IMR-90 (cell line): ENCODE measurements around the gene ZNF445. TPM values are rescaled to one million over a fixed set of nuclear protein-coding genes. Genes with fewer than 3 reads are reported as not detected.

Experiments
- ATAC-seq: fragments of 200-7000 bp; cut with Tn5 transposase; 2 replicates; pipeline ENCODE4 v1.9.1; 2020; ENCODE audit warnings: low read depth, mild to moderate bottlenecking, moderate library complexity
- BruUV-seq: library from RNA; stranded (reverse); fragments of 400-500 nt; replicated peaks from 2 replicates; lab custom pipeline; 2021; lab: Mats Ljungman, UMichigan
- CTCF ChIA-PET: fragments of 300-600 bp; formaldehyde crosslinking; extraction: SDS; loops from one replicate; lab custom pipeline; 2021; ENCODE audit warnings: antibody characterized with exemption; lab: Yijun Ruan, JAX
- POLR2A ChIA-PET: fragments of 300-600 bp; sonication (Branson Sonifier 250); formaldehyde crosslinking; loops from one replicate; lab custom pipeline; 2022; ENCODE audit warnings: antibody characterized with exemption; ENCODE audit not compliant: unreplicated experiment; lab: Charles Lee
- DNase-seq: peaks from one replicate; pipeline ENCODE4 v3.0.0; 2013
- H2AFZ ChIP-seq: replicated peaks from 2 replicates; pipeline ENCODE3; 2013; ENCODE audit warnings: low read length, mild to moderate bottlenecking; ENCODE audit not compliant: poor library complexity
- H2AK5ac ChIP-seq: 2 replicates; pipeline ENCODE4 v1.6.1; 2013; ENCODE audit warnings: low read depth, low read length, inconsistent platforms
- H2AK9ac ChIP-seq: replicated peaks from 2 replicates; pipeline ENCODE3; 2013; ENCODE audit warnings: mild to moderate bottlenecking, low read depth, low read length, moderate library complexity; ENCODE audit not compliant: poor library complexity
- H2BK120ac ChIP-seq: 2 replicates; pipeline ENCODE4 v1.6.1; 2013; ENCODE audit warnings: low read depth, low read length, inconsistent platforms
- H2BK15ac ChIP-seq: 3 replicates; pipeline ENCODE4 v1.6.1; 2013; ENCODE audit warnings: low read depth, low read length, inconsistent platforms
- H2BK20ac ChIP-seq: 2 replicates; pipeline ENCODE4 v1.6.1; 2013; ENCODE audit warnings: low read depth, mild to moderate bottlenecking, inconsistent platforms, low read length, moderate library complexity
- H2BK5ac ChIP-seq: 2 replicates; pipeline ENCODE4 v1.6.1; 2013; ENCODE audit warnings: mild to moderate bottlenecking, low read depth, low read length, inconsistent platforms; ENCODE audit not compliant: poor library complexity, severe bottlenecking
- H3K14ac ChIP-seq: replicated peaks from 2 replicates; pipeline ENCODE4 v1.6.1; 2013; ENCODE audit warnings: low read depth, low read length, inconsistent platforms
- H3K18ac ChIP-seq: 2 replicates; pipeline ENCODE4 v1.6.1; 2013; ENCODE audit warnings: low read depth, low read length, control low read depth
- H3K23ac ChIP-seq: 2 replicates; pipeline ENCODE4 v1.6.1; 2013; ENCODE audit warnings: low read depth, low read length, inconsistent platforms
- H3K27ac ChIP-seq: 2 replicates; pipeline ENCODE4 v1.5.1; 2013; ENCODE audit warnings: mild to moderate bottlenecking, control low read depth, low read length; ENCODE audit not compliant: insufficient read depth
- H3K27me3 ChIP-seq: 2 replicates; pipeline ENCODE4 v1.6.1; 2013; ENCODE audit warnings: low read length; ENCODE audit not compliant: control insufficient read depth, insufficient read depth
- H3K36me3 ChIP-seq: 2 replicates; pipeline ENCODE4 v1.6.1; 2013; ENCODE audit warnings: low read length, mixed read lengths; ENCODE audit not compliant: control insufficient read depth, insufficient read depth
- H3K4ac ChIP-seq: 2 replicates; pipeline ENCODE4 v1.6.1; 2013; ENCODE audit warnings: low read depth, low read length, inconsistent platforms
- H3K4me1 ChIP-seq: 2 replicates; pipeline ENCODE4 v1.6.1; 2013; ENCODE audit warnings: low read length, mixed read lengths; ENCODE audit not compliant: control insufficient read depth, insufficient read depth
- H3K4me2 ChIP-seq: 2 replicates; pipeline ENCODE4 v1.6.1; 2013; ENCODE audit warnings: low read depth, mild to moderate bottlenecking, control low read depth, low read length, moderate library complexity
- H3K4me3 ChIP-seq: 2 replicates; pipeline ENCODE4 v1.5.1; 2013; ENCODE audit warnings: low read depth, mild to moderate bottlenecking, control low read depth, low read length, moderate library complexity; ENCODE audit not compliant: insufficient read depth
- H3K56ac ChIP-seq: 2 replicates; pipeline ENCODE4 v1.6.1; 2013; ENCODE audit warnings: low read length, inconsistent platforms; ENCODE audit not compliant: insufficient read depth; ENCODE audit errors: extremely low read depth
- H3K79me1 ChIP-seq, 2 experiments: 2 replicates each; pipeline ENCODE4 v1.6.1; 2013; ENCODE audit warnings: low read length in 2 of 2, inconsistent platforms in 1 of 2, low read depth in 1 of 2
- H3K9ac ChIP-seq: 2 replicates; pipeline ENCODE4 v1.6.1; 2013; ENCODE audit warnings: low read depth, low read length, control low read depth
- H3K9me1 ChIP-seq: 2 replicates; pipeline ENCODE4 v1.6.1; 2013; ENCODE audit warnings: low read length, inconsistent platforms; ENCODE audit not compliant: insufficient read depth
- H3K9me3 ChIP-seq: 2 replicates; pipeline ENCODE4 v1.6.1; 2013; ENCODE audit warnings: low read length; ENCODE audit not compliant: control insufficient read depth, insufficient read depth
- H4K20me1 ChIP-seq: 2 replicates; pipeline ENCODE4 v1.6.1; 2013; ENCODE audit warnings: low read length, inconsistent platforms; ENCODE audit not compliant: insufficient read depth
- H4K5ac ChIP-seq: 2 replicates; pipeline ENCODE4 v1.6.1; 2013; ENCODE audit warnings: mild to moderate bottlenecking, low read depth, low read length, control low read depth
- H4K8ac ChIP-seq, 2 experiments: 2 replicates each; pipeline ENCODE4 v1.6.1; 2013; ENCODE audit warnings: low read depth in 2 of 2, low read length in 2 of 2, control low read depth in 1 of 2, inconsistent platforms in 1 of 2
- H4K91ac ChIP-seq: 2 replicates; pipeline ENCODE4 v1.6.1; 2013; ENCODE audit warnings: low read depth, low read length, inconsistent platforms; ENCODE audit not compliant: insufficient read depth
- BHLHE40 ChIP-seq: fragments of 150-350 bp; IDR thresholded peaks from 2 replicates; pipeline ENCODE4 v1.6.1; 2016; ENCODE audit warnings: mild to moderate bottlenecking, low read depth, low read length
- CEBPB ChIP-seq: IDR thresholded peaks from 2 replicates; pipeline ENCODE4 v1.6.1; 2012; ENCODE audit warnings: low read depth, low read length, improper control_type of control experiment
- CHD1 ChIP-seq: IDR thresholded peaks from 2 replicates; pipeline ENCODE4 v1.6.1; 2012; ENCODE audit warnings: low read depth, low read length, improper control_type of control experiment
- CTCF ChIP-seq: conservative IDR thresholded peaks from 2 replicates; pipeline ENCODE4 v1.5.1; 2012; ENCODE audit warnings: mild to moderate bottlenecking, low read depth, low read length, improper control_type of control experiment
- ELK1 ChIP-seq: fragments of 150-350 bp; IDR thresholded peaks from 2 replicates; pipeline ENCODE4 v1.6.1; 2016; ENCODE audit warnings: low read depth, mild to moderate bottlenecking, low read length, moderate library complexity, borderline replicate concordance
- FOS ChIP-seq: fragments of 150-350 bp; IDR thresholded peaks from 2 replicates; pipeline ENCODE4 v1.6.1; 2016; ENCODE audit warnings: low read depth, low read length
- MAFK ChIP-seq: IDR thresholded peaks from 2 replicates; pipeline ENCODE4 v1.6.1; 2012; ENCODE audit warnings: low read depth, low read length, improper control_type of control experiment
- MAZ ChIP-seq: IDR thresholded peaks from 2 replicates; pipeline ENCODE4 v1.6.1; 2012; ENCODE audit warnings: low read depth, mild to moderate bottlenecking, low read length, improper control_type of control experiment, moderate library complexity, borderline replicate concordance
- MXI1 ChIP-seq: IDR thresholded peaks from 2 replicates; pipeline ENCODE4 v1.6.1; 2012; ENCODE audit warnings: low read depth, mild to moderate bottlenecking, low read length, moderate library complexity, borderline replicate concordance
- NFE2L2 ChIP-seq: fragments of 150-350 bp; IDR thresholded peaks from 2 replicates; pipeline ENCODE4 v1.6.1; 2016; ENCODE audit warnings: low read depth, mild to moderate bottlenecking, low read length
- POLR2A ChIP-seq: IDR thresholded peaks from 2 replicates; pipeline ENCODE4 v1.6.1; 2012; ENCODE audit warnings: mild to moderate bottlenecking, low read depth, low read length
- RAD21 ChIP-seq: IDR thresholded peaks from 2 replicates; pipeline ENCODE4 v1.6.1; 2012; ENCODE audit warnings: low read length, improper control_type of control experiment
- RCOR1 ChIP-seq: IDR thresholded peaks from 2 replicates; pipeline ENCODE4 v1.6.1; 2012; ENCODE audit warnings: mild to moderate bottlenecking, low read length, improper control_type of control experiment; ENCODE audit not compliant: insufficient replicate concordance
- RFX5 ChIP-seq: IDR thresholded peaks from 2 replicates; pipeline ENCODE4 v1.8.0; 2012; ENCODE audit warnings: low read depth, mild to moderate bottlenecking, low read length, moderate library complexity
- SMC3 ChIP-seq: fragments of 150-350 bp; IDR thresholded peaks from 2 replicates; pipeline ENCODE4 v1.6.1; 2016; ENCODE audit warnings: low read depth, mild to moderate bottlenecking, antibody characterized with exemption, low read length, moderate library complexity
- USF2 ChIP-seq: fragments of 150-350 bp; IDR thresholded peaks from 2 replicates; pipeline ENCODE4 v1.6.1; 2017; ENCODE audit warnings: mild to moderate bottlenecking, antibody characterized with exemption, low read length, low read depth
- WGBS, 2 experiments: methylation state at CpG; one replicate each; pipeline versions ENCODE4 v1.1.5 to v1.1.7; 2013; ENCODE audit warnings: missing lambda C conversion rate in 2 of 2; ENCODE audit not compliant: insufficient read length in 1 of 2; ENCODE audit errors: extremely low coverage in 2 of 2; 5-methylcytosine and 5-hydroxymethylcytosine counted together
- dilution Hi-C: fragments of 300-500 bp; cut with HindIII; formaldehyde crosslinking; loops from one replicate; pipeline ENCODE4 v1.14.3; 2018; ENCODE audit warnings: low sequenced_read_pairs; ENCODE audit not compliant: unreplicated experiment
- in situ Hi-C: fragments of 300-500 bp; cut with MboI; formaldehyde crosslinking; loops from 3 replicates; pipeline ENCODE4 v1.14.3; 2019; ENCODE audit warnings: low sequenced_read_pairs, inconsistent platforms, mixed read lengths
- intact Hi-C: fragments of 100-400 bp; cut with micrococcal nuclease; formaldehyde crosslinking; loops from 2 replicates; pipeline ENCODE4 v1.10.0; 2022
- polyA plus RNA-seq, 3 experiments: library from polyadenylated mRNA; depleted of rRNA; stranded (reverse); fragments of >200 nt; gene quantifications; 2 replicates each; pipeline ENCODE4 v1.2.3, GENCODE V29; 2012; ENCODE audit warnings: low replicate concordance in 1 of 3
- total RNA-seq: library from RNA; depleted of rRNA; stranded (reverse); fragments of >200 nt; gene quantifications from 2 replicates; pipeline ENCODE4 v1.2.3, GENCODE V29; 2012

Gene ZNF445
- total and polyA plus RNA-seq, 2 of the 4 experiments (the other 2 are of a cell fraction): 3.3 to 6.3 TPM

- Histone ChIP-seq H2AK5ac (no peak overlapping the region), H4K20me1 (no peaks in the 10 kb centered on the region), H3K23ac (no peak overlapping the region; the same call in 1 of the 2 replicates), H4K5ac (no peak overlapping the region), H3K36me3 (no peaks in the 10 kb centered on the region), H2BK120ac (no peak overlapping the region), H3K18ac (no peak overlapping the region), H2AFZ (no peak overlapping the region), H3K4me3 (no peak overlapping the region), H3K4ac (no peak overlapping the region), H3K4me2 (no peak overlapping the region), H2AK9ac (no peak overlapping the region), H2BK15ac (no peak overlapping the region), H3K9ac (no peak overlapping the region), H3K79me1 (no peaks in the 10 kb centered on the region), H4K91ac (no peak overlapping the region), H2BK5ac (no peak overlapping the region), H3K27ac (no peak overlapping the region), H3K9me1 (no peaks in the 10 kb centered on the region), H3K56ac (no peak overlapping the region), H3K14ac (no peak overlapping the region), H4K8ac (no peak overlapping the region), H3K27me3 (peaks cover 14% of the 10 kb centered on the region), H3K4me1 (no peaks in the 10 kb centered on the region), H2BK20ac (no peak overlapping the region), H3K9me3 (no peaks in the 10 kb centered on the region)
- DNase-seq: no peak
- ChIA-PET CTCF (no interaction called here), POLR2A (no interaction called here)
- ATAC-seq: no peak
- dilution Hi-C loops (no loop called here), intact Hi-C loops (no loop called here), in situ Hi-C loops (no loop called here)
- no peak for TF ChIP-seq FOS
- no peak for TF ChIP-seq ELK1
- TF ChIP-seq CHD1: no peak
- no peak for TF ChIP-seq CTCF
- TF ChIP-seq NFE2L2: no peak
- no peak for TF ChIP-seq RFX5
- no peak for TF ChIP-seq POLR2A
- TF ChIP-seq MAZ: no peak
- TF ChIP-seq MXI1: no peak
- TF ChIP-seq BHLHE40: no peak
- no peak for TF ChIP-seq MAFK
- no peak for TF ChIP-seq RAD21
- no peak for TF ChIP-seq RCOR1
- TF ChIP-seq USF2: no peak
- no peak for TF ChIP-seq SMC3
- no peak for TF ChIP-seq CEBPB
- WGBS, 2 experiments: no CpG with 5 or more reads among the region's 5 CpGs
- BruUV-seq: no TSS peak
Observed at GRCh38 chr3:44525060-44525459, 47.6 kb upstream of the ZNF445 start.
